Parathyroid adenoma (tissue), 2 donors: Measurements from ENCODE around the gene ADIRF.

Experiments used
- H2AFZ ChIP-seq: fragments of 300-600 bp; sonication (generic); one replicate; pipeline ENCODE4 v1.7.0; 2017; ENCODE audit warnings: antibody characterized with exemption, mild to moderate bottlenecking
- H3K27ac ChIP-seq: fragments of 300-600 bp; sonication (generic); one replicate; pipeline ENCODE4 v1.7.0; 2017
- H3K27me3 ChIP-seq: fragments of 300-600 bp; sonication (generic); one replicate; pipeline ENCODE4 v1.7.0; 2017; ENCODE audit warnings: low read length; ENCODE audit not compliant: control insufficient read depth, insufficient read depth
- H3K36me3 ChIP-seq: fragments of 300-600 bp; sonication (generic); one replicate; pipeline ENCODE4 v1.7.0; 2017; ENCODE audit warnings: low read length; ENCODE audit not compliant: control insufficient read depth, insufficient read depth
- H3K4me1 ChIP-seq: fragments of 300-600 bp; sonication (generic); one replicate; pipeline ENCODE4 v1.7.0; 2017; ENCODE audit warnings: control low read depth
- H3K4me2 ChIP-seq: fragments of 300-600 bp; sonication (generic); one replicate; pipeline ENCODE4 v1.7.0; 2017; ENCODE audit warnings: low read length
- H3K4me3 ChIP-seq: fragments of 300-600 bp; sonication (generic); one replicate; pipeline ENCODE4 v1.7.0; 2017; ENCODE audit warnings: low read depth, low read length
- H3K79me2 ChIP-seq: fragments of 300-600 bp; sonication (generic); one replicate; pipeline ENCODE4 v1.7.0; 2017; ENCODE audit warnings: control low read depth
- H3K9ac ChIP-seq: fragments of 300-600 bp; sonication (generic); one replicate; pipeline ENCODE4 v1.7.0; 2017; ENCODE audit warnings: mild to moderate bottlenecking
- H3K9me3 ChIP-seq: fragments of 300-600 bp; sonication (generic); one replicate; pipeline ENCODE4 v1.7.0; 2017; ENCODE audit warnings: low read length; ENCODE audit not compliant: control insufficient read depth
- TF ChIP-seq, protein P1 (sequence below): fragments of 300-600 bp; sonication (generic); IDR thresholded peaks from one replicate; pipeline ENCODE4 v1.7.0; 2017; ENCODE audit warnings: antibody characterized with exemption, mild to moderate bottlenecking
- donor health status: primary hyperparathyroidism.

ADIRF gene

DNA sequence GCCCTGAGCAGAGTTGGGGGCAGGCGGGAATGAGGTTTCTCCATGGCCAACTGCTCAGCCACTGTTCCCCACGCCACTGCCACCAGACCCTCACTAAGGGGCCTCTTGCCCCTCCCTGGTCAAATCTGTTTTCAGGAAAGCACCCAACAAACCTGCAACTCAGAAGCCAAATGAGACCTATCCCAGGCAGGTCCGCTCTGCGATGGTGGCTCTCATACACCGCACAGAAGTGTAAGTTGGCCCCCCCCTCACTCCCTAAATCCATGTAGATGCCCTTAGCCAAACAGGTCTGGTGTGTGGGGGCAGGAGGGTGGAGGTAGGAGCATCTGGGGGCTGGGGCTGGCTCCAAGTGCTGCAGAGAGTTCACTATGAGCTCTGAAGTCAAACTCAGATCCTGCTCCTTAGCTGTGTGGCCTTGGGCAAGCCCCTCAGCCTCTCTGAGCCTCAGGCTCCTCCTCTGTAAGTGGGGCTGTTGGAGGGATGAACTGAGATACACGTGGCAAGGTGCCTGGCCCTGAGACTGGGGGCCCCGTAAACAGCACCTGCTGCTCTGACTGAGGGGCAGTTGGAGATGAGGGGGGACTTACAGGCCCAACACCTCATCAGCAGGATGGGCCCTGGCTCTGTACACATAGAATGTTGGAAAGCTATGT, 12.0 kb upstream of the ADIRF start:
- Histone ChIP-seq H3K79me2 (no peaks in the 10 kb centered on the region), H3K4me1 (no peaks in the 10 kb centered on the region), H3K36me3 (no peaks in the 10 kb centered on the region), H3K4me3 (peak overlapping the region; percentile 34), H2AFZ (no peak overlapping the region), H3K4me2 (peak overlapping the region; percentile 44), H3K9me3 (no peaks in the 10 kb centered on the region), H3K27ac (peak overlapping the region; percentile 67), H3K9ac (no peak overlapping the region), H3K27me3 (no peaks in the 10 kb centered on the region)
- TF ChIP-seq, protein P1, sequence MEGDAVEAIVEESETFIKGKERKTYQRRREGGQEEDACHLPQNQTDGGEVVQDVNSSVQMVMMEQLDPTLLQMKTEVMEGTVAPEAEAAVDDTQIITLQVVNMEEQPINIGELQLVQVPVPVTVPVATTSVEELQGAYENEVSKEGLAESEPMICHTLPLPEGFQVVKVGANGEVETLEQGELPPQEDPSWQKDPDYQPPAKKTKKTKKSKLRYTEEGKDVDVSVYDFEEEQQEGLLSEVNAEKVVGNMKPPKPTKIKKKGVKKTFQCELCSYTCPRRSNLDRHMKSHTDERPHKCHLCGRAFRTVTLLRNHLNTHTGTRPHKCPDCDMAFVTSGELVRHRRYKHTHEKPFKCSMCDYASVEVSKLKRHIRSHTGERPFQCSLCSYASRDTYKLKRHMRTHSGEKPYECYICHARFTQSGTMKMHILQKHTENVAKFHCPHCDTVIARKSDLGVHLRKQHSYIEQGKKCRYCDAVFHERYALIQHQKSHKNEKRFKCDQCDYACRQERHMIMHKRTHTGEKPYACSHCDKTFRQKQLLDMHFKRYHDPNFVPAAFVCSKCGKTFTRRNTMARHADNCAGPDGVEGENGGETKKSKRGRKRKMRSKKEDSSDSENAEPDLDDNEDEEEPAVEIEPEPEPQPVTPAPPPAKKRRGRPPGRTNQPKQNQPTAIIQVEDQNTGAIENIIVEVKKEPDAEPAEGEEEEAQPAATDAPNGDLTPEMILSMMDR, result no peak

GRCh38 chr10:86956848-86957448, 11.3 kb upstream of the ADIRF start:
- H3K4me3 ChIP-seq, result peak overlapping the region; percentile 34

DNA sequence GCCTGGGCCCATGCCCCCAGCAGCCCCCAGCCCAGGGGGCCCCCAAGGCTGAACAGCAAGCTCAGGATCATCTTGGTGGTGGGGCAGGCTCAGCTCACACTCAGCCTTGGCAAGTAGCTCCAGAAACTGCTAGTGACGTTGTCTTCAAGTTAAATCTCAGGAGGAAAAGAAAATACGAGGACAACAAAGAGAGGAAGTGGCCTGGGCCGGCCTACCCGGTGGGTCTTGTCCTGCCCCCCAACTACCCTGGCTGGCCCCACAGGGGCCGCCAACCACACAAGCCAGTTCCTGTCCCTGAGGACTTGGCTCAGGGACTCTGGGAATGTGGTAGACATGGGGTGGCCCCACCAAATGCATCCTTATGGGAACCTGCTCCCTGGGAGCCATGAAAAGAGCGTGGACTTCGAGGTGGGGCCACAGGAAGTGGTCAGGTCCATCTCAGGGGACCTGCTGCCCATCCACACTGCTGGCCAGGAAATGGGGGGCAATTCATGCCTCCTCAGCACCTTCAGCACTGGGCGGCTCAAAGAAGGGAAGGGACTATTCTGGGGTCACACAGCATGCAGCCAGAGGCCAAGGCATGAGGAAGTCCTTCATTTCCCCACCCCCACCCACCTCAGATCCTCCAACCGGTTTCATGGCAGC, 10.7 kb upstream of the ADIRF start, which contains the start of gene MMRN2:
TSS of gene MMRN2 (minus strand) at position 145 of the 645 bp plus-strand sequence. CDS start at position 71, 74 bp downstream.
- H3K4me3 ChIP-seq, result peak within 1 kb of the TSS; percentile 34
- no peaks in the 10 kb centered on the region for H3K36me3 ChIP-seq
- no peaks in the 10 kb centered on the region for H3K79me2 ChIP-seq
- H2AFZ ChIP-seq, result no peak within 1 kb of the TSS
- no peaks in the 10 kb centered on the region for H3K27me3 ChIP-seq
- no peak within 1 kb of the TSS for H3K9ac ChIP-seq
- peak within 1 kb of the TSS; percentile 44 for H3K4me2 ChIP-seq
- H3K9me3 ChIP-seq, result no peaks in the 10 kb centered on the region
- peak within 1 kb of the TSS; percentile 67 for H3K27ac ChIP-seq
- TF ChIP-seq, protein P1, result no peak
- no peaks in the 10 kb centered on the region for H3K4me1 ChIP-seq

More at GRCh38 chr10:86956848-86957448, 11.3 kb upstream of the ADIRF start:
- TF ChIP-seq, protein P1, result no peak
- no peaks in the 10 kb centered on the region for H3K27me3 ChIP-seq
- peak overlapping the region; percentile 44 for H3K4me2 ChIP-seq
- H2AFZ ChIP-seq, result no peak overlapping the region
- H3K9ac ChIP-seq, result no peak overlapping the region
- H3K9me3 ChIP-seq, result no peaks in the 10 kb centered on the region
- peak overlapping the region; percentile 67 for H3K27ac ChIP-seq
- no peaks in the 10 kb centered on the region for H3K4me1 ChIP-seq
- no peaks in the 10 kb centered on the region for H3K79me2 ChIP-seq
- H3K36me3 ChIP-seq, result no peaks in the 10 kb centered on the region

DNA sequence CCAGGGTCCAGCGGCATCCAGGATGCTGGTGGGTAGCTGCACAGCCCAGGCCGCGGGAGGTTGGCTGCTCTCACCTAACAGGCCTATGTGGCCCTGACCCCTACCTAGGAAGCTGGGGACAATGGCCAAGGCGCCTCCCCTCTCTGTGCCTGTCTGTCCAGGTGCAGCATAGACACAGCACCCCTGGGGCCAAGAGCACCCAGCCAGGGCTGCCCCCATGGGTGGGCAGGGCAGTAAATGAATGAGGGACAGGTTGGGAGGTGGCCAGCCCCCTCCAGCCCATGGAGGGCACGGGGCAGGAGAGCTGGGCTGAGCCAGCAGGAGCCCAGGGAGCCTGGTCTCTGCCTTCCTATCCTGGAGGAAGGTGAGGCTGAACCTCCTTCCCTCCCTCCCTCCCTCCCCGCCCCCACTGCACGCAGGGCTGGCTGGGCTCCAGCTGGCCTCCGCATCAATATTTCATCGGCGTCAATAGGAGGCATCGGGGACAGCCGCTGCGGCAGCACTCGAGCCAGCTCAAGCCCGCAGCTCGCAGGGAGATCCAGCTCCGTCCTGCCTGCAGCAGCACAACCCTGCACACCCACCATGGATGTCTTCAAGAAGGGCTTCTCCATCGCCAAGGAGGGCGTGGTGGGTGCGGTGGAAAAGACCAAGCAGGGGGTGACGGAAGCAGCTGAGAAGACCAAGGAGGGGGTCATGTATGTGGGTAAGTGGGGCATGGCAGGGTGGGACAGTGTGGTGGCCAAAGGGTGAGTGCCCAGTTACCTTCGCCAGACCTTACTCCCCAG, 10.0 kb upstream of the ADIRF start, which contains the start of gene SNCG:
TSS of gene SNCG (plus strand) at position 484 of the 785 bp plus-strand sequence. CDS start at position 583, 99 bp downstream.
- TF ChIP-seq, protein P1, result no peak
- H3K27ac ChIP-seq, result peak within 1 kb of the TSS; percentile 67
- H3K36me3 ChIP-seq, result no peaks in the 10 kb centered on the region
- H3K4me2 ChIP-seq, result peak within 1 kb of the TSS; percentile 22
- H3K27me3 ChIP-seq, result no peaks in the 10 kb centered on the region
- no peak within 1 kb of the TSS for H3K4me3 ChIP-seq
- H2AFZ ChIP-seq, result no peak within 1 kb of the TSS
- no peaks in the 10 kb centered on the region for H3K4me1 ChIP-seq
- no peaks in the 10 kb centered on the region for H3K9me3 ChIP-seq
- no peak within 1 kb of the TSS for H3K9ac ChIP-seq
- H3K79me2 ChIP-seq, result no peaks in the 10 kb centered on the region
